ES-I3 (cell line): ENCODE measurements around the gene EXOSC7.

Source experiments
- H3K36me3 ChIP-seq: 2 replicates; pipeline ENCODE4 v1.6.1; 2013; ENCODE audit warnings: mild to moderate bottlenecking, low read length, control low read depth, moderate library complexity; ENCODE audit not compliant: insufficient read depth
- H3K4me1 ChIP-seq: 2 replicates; pipeline ENCODE4 v1.6.1; 2013; ENCODE audit warnings: mild to moderate bottlenecking, control low read depth, low read length; ENCODE audit not compliant: insufficient read depth
- H3K9ac ChIP-seq: 2 replicates; pipeline ENCODE4 v1.6.1; 2013; ENCODE audit warnings: low read depth, mild to moderate bottlenecking, low read length, moderate library complexity
- H3K9me3 ChIP-seq: 2 replicates; pipeline ENCODE4 v1.6.1; 2013; ENCODE audit warnings: mild to moderate bottlenecking, low read length, moderate library complexity; ENCODE audit not compliant: control insufficient read depth, insufficient read depth

Gene EXOSC7

GRCh38 chr3:45010811-45011333, 34.8 kb downstream of the EXOSC7 start:
- no peaks in the 10 kb centered on the region for H3K9me3 ChIP-seq
- H3K36me3 ChIP-seq, result peaks cover 26% of the 10 kb centered on the region
- H3K9ac ChIP-seq, result no peak overlapping the region
- H3K4me1 ChIP-seq, result no peaks in the 10 kb centered on the region

- Histone ChIP-seq H3K4me1 (peaks cover 6% of the 10 kb centered on the region; the same call in 1 of the 2 replicates), H3K36me3 (peaks cover 26% of the 10 kb centered on the region), H3K9me3 (no peaks in the 10 kb centered on the region), H3K9ac (no peak overlapping the region)
These were observed 35.9 kb downstream of the EXOSC7 start for GRCh38 chr3:45011756-45012508.

- H3K9me3 ChIP-seq, result no peaks in the 10 kb centered on the region
- peaks cover 12% of the 10 kb centered on the region; the same call in 1 of the 2 replicates for H3K4me1 ChIP-seq
- no peak overlapping the region for H3K9ac ChIP-seq
- peaks cover 26% of the 10 kb centered on the region for H3K36me3 ChIP-seq
These were observed 36.5 kb downstream of the EXOSC7 start for GRCh38 chr3:45012577-45012976.

GRCh38 chr3:45016916-45017315, 40.9 kb downstream of the EXOSC7 start:
- no peak overlapping the region for H3K9ac ChIP-seq
- no peaks in the 10 kb centered on the region for H3K9me3 ChIP-seq
- H3K4me1 ChIP-seq, result peaks cover 14% of the 10 kb centered on the region; the same call in 1 of the 2 replicates
- peaks cover 8% of the 10 kb centered on the region; the same call in 1 of the 2 replicates for H3K36me3 ChIP-seq

GRCh38 chr3:45017821-45018220, 41.8 kb downstream of the EXOSC7 start:
- no peak overlapping the region for H3K9ac ChIP-seq
- H3K36me3 ChIP-seq, result peaks cover 6% of the 10 kb centered on the region; the same call in 1 of the 2 replicates
- H3K4me1 ChIP-seq, result peaks cover 14% of the 10 kb centered on the region; the same call in 1 of the 2 replicates
- H3K9me3 ChIP-seq, result no peaks in the 10 kb centered on the region

- H3K36me3 ChIP-seq, result no peaks in the 10 kb centered on the region
- no peak overlapping the region for H3K9ac ChIP-seq
- H3K9me3 ChIP-seq, result no peaks in the 10 kb centered on the region
- H3K4me1 ChIP-seq, result peaks cover 14% of the 10 kb centered on the region; the same call in 1 of the 2 replicates
These were observed 44.5 kb downstream of the EXOSC7 start for GRCh38 chr3:45020534-45020933.

- Histone ChIP-seq H3K4me1 (peaks cover 10% of the 10 kb centered on the region; the same call in 1 of the 2 replicates), H3K9me3 (no peaks in the 10 kb centered on the region), H3K9ac (no peak overlapping the region), H3K36me3 (no peaks in the 10 kb centered on the region)
These were observed 45.7 kb downstream of the EXOSC7 start for GRCh38 chr3:45021524-45022297.

GRCh38 chr3:45023675-45024074, 47.6 kb downstream of the EXOSC7 start:
- Histone ChIP-seq H3K36me3 (no peaks in the 10 kb centered on the region), H3K9me3 (no peaks in the 10 kb centered on the region), H3K9ac (no peak overlapping the region), H3K4me1 (no peaks in the 10 kb centered on the region)

GRCh38 chr3:45024542-45025255, 48.7 kb downstream of the EXOSC7 start:
- Histone ChIP-seq H3K36me3 (no peaks in the 10 kb centered on the region), H3K4me1 (no peaks in the 10 kb centered on the region), H3K9ac (no peak overlapping the region), H3K9me3 (no peaks in the 10 kb centered on the region)

GRCh38 chr3:45026038-45026437, 50.0 kb downstream of the EXOSC7 start, which contains the start of gene CLEC3B:
TSS of gene CLEC3B (plus strand) at chr3:45026303. CDS start at chr3:45026363, 60 bp downstream.
- Histone ChIP-seq H3K36me3 (no peaks in the 10 kb centered on the region), H3K4me1 (peaks cover 7% of the 10 kb centered on the region), H3K9ac (no peak within 1 kb of the TSS), H3K9me3 (no peaks in the 10 kb centered on the region)

- Histone ChIP-seq H3K9me3 (no peaks in the 10 kb centered on the region), H3K9ac (no peak overlapping the region), H3K4me1 (peaks cover 7% of the 10 kb centered on the region), H3K36me3 (no peaks in the 10 kb centered on the region)
These were observed 50.9 kb downstream of the EXOSC7 start for GRCh38 chr3:45026957-45027356.

GRCh38 chr3:45027441-45027840, 51.4 kb downstream of the EXOSC7 start:
- Histone ChIP-seq H3K9me3 (no peaks in the 10 kb centered on the region), H3K4me1 (peaks cover 7% of the 10 kb centered on the region), H3K36me3 (no peaks in the 10 kb centered on the region), H3K9ac (no peak overlapping the region)

GRCh38 chr3:45029216-45029615, 53.2 kb downstream of the EXOSC7 start:
- Histone ChIP-seq H3K4me1 (peaks cover 7% of the 10 kb centered on the region), H3K9ac (no peak overlapping the region), H3K9me3 (no peaks in the 10 kb centered on the region), H3K36me3 (no peaks in the 10 kb centered on the region)

GRCh38 chr3:45029661-45030060, 53.6 kb downstream of the EXOSC7 start:
- H3K4me1 ChIP-seq, result peaks cover 7% of the 10 kb centered on the region
- no peak overlapping the region for H3K9ac ChIP-seq
- H3K36me3 ChIP-seq, result no peaks in the 10 kb centered on the region
- no peaks in the 10 kb centered on the region for H3K9me3 ChIP-seq
